ENCODE measurements around the gene SLC2A11.

The SLC2A11 gene

GRCh38 chr22:23882370-23882769, 24.7 kb downstream of the SLC2A11 start:
- FAIRE-seq = no peak

GRCh38 chr22:23883658-23884057, 26.0 kb downstream of the SLC2A11 start:
- FAIRE-seq (no peak), DNase-seq (ENCODE audit: insufficient read length) (no peak)

More at GRCh38 chr22:23882370-23882769, 24.7 kb downstream of the SLC2A11 start:
- no peak for DNase-seq (ENCODE audit: insufficient read length)
- TF ChIP-seq POLR2AphosphoS5 (IDR thresholded peaks at IDR 0.05; ENCODE audit: low read depth, low read length) (no peak), TAF1 (IDR thresholded peaks at IDR 0.05; ENCODE audit: borderline replicate concordance, low read depth, low read length) (no peak), POLR2A (IDR thresholded peaks at IDR 0.05; ENCODE audit: low read depth, low read length) (no peak)

GRCh38 chr22:23884140-23884539, 26.5 kb downstream of the SLC2A11 start:
- FAIRE-seq = no peak
- TF ChIP-seq POLR2AphosphoS5 (IDR thresholded peaks at IDR 0.05; ENCODE audit: low read depth, low read length) = no peak
- no peak for TF ChIP-seq TAF1 (IDR thresholded peaks at IDR 0.05; ENCODE audit: borderline replicate concordance, low read depth, low read length)
- TF ChIP-seq POLR2A (IDR thresholded peaks at IDR 0.05; ENCODE audit: low read depth, low read length) = no peak
- DNase-seq (ENCODE audit: insufficient read length) = no peak

More at GRCh38 chr22:23883658-23884057, 26.0 kb downstream of the SLC2A11 start:
- TF ChIP-seq POLR2AphosphoS5 (IDR thresholded peaks at IDR 0.05; ENCODE audit: low read depth, low read length) = no peak
- TF ChIP-seq POLR2A (IDR thresholded peaks at IDR 0.05; ENCODE audit: low read depth, low read length) = no peak
- TF ChIP-seq TAF1 (IDR thresholded peaks at IDR 0.05; ENCODE audit: borderline replicate concordance, low read depth, low read length) = no peak

GRCh38 chr22:23888615-23889401, 31.1 kb downstream of the SLC2A11 start:
- DNase-seq (ENCODE audit: insufficient read length) (no peak), FAIRE-seq (no peak)
- TF ChIP-seq POLR2AphosphoS5 (IDR thresholded peaks at IDR 0.05; ENCODE audit: low read depth, low read length) (no peak), POLR2A (IDR thresholded peaks at IDR 0.05; ENCODE audit: low read depth, low read length) (no peak), TAF1 (IDR thresholded peaks at IDR 0.05; ENCODE audit: borderline replicate concordance, low read depth, low read length) (no peak)

GRCh38 chr22:23889620-23890019, 31.9 kb downstream of the SLC2A11 start:
- TF ChIP-seq POLR2AphosphoS5 (IDR thresholded peaks at IDR 0.05; ENCODE audit: low read depth, low read length) (no peak), TAF1 (IDR thresholded peaks at IDR 0.05; ENCODE audit: borderline replicate concordance, low read depth, low read length) (no peak), POLR2A (IDR thresholded peaks at IDR 0.05; ENCODE audit: low read depth, low read length) (no peak)
- no peak for FAIRE-seq
- no peak for DNase-seq (ENCODE audit: insufficient read length)

GRCh38 chr22:23891726-23892125, 34.1 kb downstream of the SLC2A11 start:
- TF ChIP-seq POLR2AphosphoS5 (IDR thresholded peaks at IDR 0.05; ENCODE audit: low read depth, low read length) (no peak), POLR2A (IDR thresholded peaks at IDR 0.05; ENCODE audit: low read depth, low read length) (no peak), TAF1 (IDR thresholded peaks at IDR 0.05; ENCODE audit: borderline replicate concordance, low read depth, low read length) (no peak)
- FAIRE-seq = no peak
- no peak for DNase-seq (ENCODE audit: insufficient read length)

- FAIRE-seq (no peak), DNase-seq (ENCODE audit: insufficient read length) (no peak)
- no peak for TF ChIP-seq POLR2A (IDR thresholded peaks at IDR 0.05; ENCODE audit: low read depth, low read length)
- TF ChIP-seq POLR2AphosphoS5 (IDR thresholded peaks at IDR 0.05; ENCODE audit: low read depth, low read length) = no peak
- no peak for TF ChIP-seq TAF1 (IDR thresholded peaks at IDR 0.05; ENCODE audit: borderline replicate concordance, low read depth, low read length)
These were observed 34.5 kb downstream of the SLC2A11 start for GRCh38 chr22:23892130-23892529.

- no peak for FAIRE-seq
- TF ChIP-seq TAF1 (IDR thresholded peaks at IDR 0.05; ENCODE audit: borderline replicate concordance, low read depth, low read length) (no peak), POLR2A (IDR thresholded peaks at IDR 0.05; ENCODE audit: low read depth, low read length) (no peak), POLR2AphosphoS5 (IDR thresholded peaks at IDR 0.05; ENCODE audit: low read depth, low read length) (no peak)
- DNase-seq (ENCODE audit: insufficient read length) = no peak
These were observed 35.0 kb downstream of the SLC2A11 start for GRCh38 chr22:23892706-23893105.

- no peak for TF ChIP-seq POLR2AphosphoS5 (IDR thresholded peaks at IDR 0.05; ENCODE audit: low read depth, low read length)
- TF ChIP-seq POLR2A (IDR thresholded peaks at IDR 0.05; ENCODE audit: low read depth, low read length) = no peak
- TF ChIP-seq TAF1 (IDR thresholded peaks at IDR 0.05; ENCODE audit: borderline replicate concordance, low read depth, low read length) = no peak
- FAIRE-seq (no peak), DNase-seq (ENCODE audit: insufficient read length) (no peak)
These were observed 35.7 kb downstream of the SLC2A11 start for GRCh38 chr22:23893121-23893944.

- peak; percentile 78; the same call in 1 of the 2 replicates for TF ChIP-seq TAF1 (IDR thresholded peaks at IDR 0.05; ENCODE audit: borderline replicate concordance, low read depth, low read length)
- peak; percentile 91 for TF ChIP-seq POLR2A (IDR thresholded peaks at IDR 0.05; ENCODE audit: low read depth, low read length)
- peak; percentile 92 for TF ChIP-seq POLR2AphosphoS5 (IDR thresholded peaks at IDR 0.05; ENCODE audit: low read depth, low read length)
- DNase-seq (ENCODE audit: insufficient read length) = peak; percentile 95
- FAIRE-seq = peak; percentile 99
These were observed 36.5 kb downstream of the SLC2A11 start, which contains the start of gene MIF for GRCh38 chr22:23893945-23894709. Gene MIF, plus strand, starts transcription at chr22:23894383. Its CDS starts 92 bp downstream, at chr22:23894475.

Measured in GM12892 (cell line).